ENCODE results near the gene LYPLA2.
A peak's percentile ranks its signal among the peaks of the same experiment; 100 is the strongest.

The LYPLA2 gene

DNA sequence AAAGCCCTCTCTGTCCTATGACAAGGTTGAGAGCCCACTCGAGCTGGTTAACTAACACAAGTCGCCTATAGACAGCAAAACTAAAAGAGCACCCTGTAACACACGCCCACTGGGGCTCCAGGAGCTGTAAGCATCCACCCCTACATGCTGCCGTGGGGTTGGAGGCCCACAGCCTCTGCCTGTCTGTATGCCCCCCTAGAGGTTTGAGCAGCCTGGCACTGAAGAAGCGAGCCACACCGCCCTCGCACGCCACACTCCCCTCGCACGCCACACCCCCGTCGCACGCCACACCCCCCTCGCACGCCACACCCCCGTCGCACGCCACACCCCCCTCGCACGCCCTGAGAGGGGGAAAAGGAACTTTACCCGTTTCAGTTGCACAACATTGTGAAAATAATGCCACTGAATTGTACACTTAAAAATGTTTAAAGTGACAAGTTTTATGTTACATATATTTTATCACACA is 47.5 kb downstream of the LYPLA2 start:
- H3K27ac ChIP-seq (ENCODE audit: low read depth, low read length) = peak overlapping the region; percentile 48; the same call in 1 of the 2 replicates
- no peaks in the 10 kb centered on the region for H3K27me3 ChIP-seq (ENCODE audit: low read length)
- peak overlapping the region; percentile 98 for H3K4me2 ChIP-seq (ENCODE audit: low read depth, low read length, poor library complexity, severe bottlenecking)
- no peaks in the 10 kb centered on the region for H3K9me3 ChIP-seq (ENCODE audit: insufficient read depth, low read length)
- no peaks in the 10 kb centered on the region for H3K36me3 ChIP-seq (ENCODE audit: low read length)
- TF ChIP-seq, protein P1, sequence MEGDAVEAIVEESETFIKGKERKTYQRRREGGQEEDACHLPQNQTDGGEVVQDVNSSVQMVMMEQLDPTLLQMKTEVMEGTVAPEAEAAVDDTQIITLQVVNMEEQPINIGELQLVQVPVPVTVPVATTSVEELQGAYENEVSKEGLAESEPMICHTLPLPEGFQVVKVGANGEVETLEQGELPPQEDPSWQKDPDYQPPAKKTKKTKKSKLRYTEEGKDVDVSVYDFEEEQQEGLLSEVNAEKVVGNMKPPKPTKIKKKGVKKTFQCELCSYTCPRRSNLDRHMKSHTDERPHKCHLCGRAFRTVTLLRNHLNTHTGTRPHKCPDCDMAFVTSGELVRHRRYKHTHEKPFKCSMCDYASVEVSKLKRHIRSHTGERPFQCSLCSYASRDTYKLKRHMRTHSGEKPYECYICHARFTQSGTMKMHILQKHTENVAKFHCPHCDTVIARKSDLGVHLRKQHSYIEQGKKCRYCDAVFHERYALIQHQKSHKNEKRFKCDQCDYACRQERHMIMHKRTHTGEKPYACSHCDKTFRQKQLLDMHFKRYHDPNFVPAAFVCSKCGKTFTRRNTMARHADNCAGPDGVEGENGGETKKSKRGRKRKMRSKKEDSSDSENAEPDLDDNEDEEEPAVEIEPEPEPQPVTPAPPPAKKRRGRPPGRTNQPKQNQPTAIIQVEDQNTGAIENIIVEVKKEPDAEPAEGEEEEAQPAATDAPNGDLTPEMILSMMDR (IDR thresholded peaks at IDR 0.05; ENCODE audit: insufficient read depth, low read length, poor library complexity, severe bottlenecking) = no peak
- TF ChIP-seq EZH2phosphoT487 (conservative IDR thresholded peaks at IDR 0.05; ENCODE audit: low read length) = no peak
- peak overlapping the region; percentile 90 for H2AFZ ChIP-seq (ENCODE audit: low read depth, low read length, severe bottlenecking)
- no peaks in the 10 kb centered on the region for H3K79me2 ChIP-seq (ENCODE audit: insufficient read depth, low read length)
- peak overlapping the region; percentile 42 for H3K4me3 ChIP-seq (ENCODE audit: insufficient read depth, low read length, poor library complexity, severe bottlenecking)
- no peaks in the 10 kb centered on the region for H4K20me1 ChIP-seq (ENCODE audit: low read depth, low read length)
- peaks cover 11% of the 10 kb centered on the region; the same call in 1 of the 2 replicates for H3F3A ChIP-seq (ENCODE audit: insufficient read depth)
- H3K9ac ChIP-seq (ENCODE audit: low read length) = peak overlapping the region; percentile 37
- no peaks in the 10 kb centered on the region for H3K9me2 ChIP-seq (replicated peaks; ENCODE audit: insufficient read depth, low read length)

GRCh38 chr1:23843644-23844043 is 52.7 kb downstream of the LYPLA2 start:
- no peak overlapping the region for H3K4me3 ChIP-seq (ENCODE audit: insufficient read depth, low read length, poor library complexity, severe bottlenecking)
- no peak for TF ChIP-seq EZH2phosphoT487 (conservative IDR thresholded peaks at IDR 0.05; ENCODE audit: low read length)
- TF ChIP-seq, protein P1 (IDR thresholded peaks at IDR 0.05; ENCODE audit: insufficient read depth, low read length, poor library complexity, severe bottlenecking) = no peak

More at GRCh38 chr1:23843644-23844043, 52.7 kb downstream of the LYPLA2 start:
- Histone ChIP-seq H3K9me2 (replicated peaks; ENCODE audit: insufficient read depth, low read length) (no peaks in the 10 kb centered on the region), H3K9ac (ENCODE audit: low read length) (no peak overlapping the region), H3K27ac (ENCODE audit: low read depth, low read length) (no peak overlapping the region), H4K20me1 (ENCODE audit: low read depth, low read length) (no peaks in the 10 kb centered on the region), H3K79me2 (ENCODE audit: insufficient read depth, low read length) (no peaks in the 10 kb centered on the region), H3F3A (ENCODE audit: insufficient read depth) (peaks cover 3% of the 10 kb centered on the region; the same call in 1 of the 2 replicates), H2AFZ (ENCODE audit: low read depth, low read length, severe bottlenecking) (no peak overlapping the region), H3K36me3 (ENCODE audit: low read length) (peaks cover 7% of the 10 kb centered on the region; the same call in 1 of the 2 replicates), H3K4me2 (ENCODE audit: low read depth, low read length, poor library complexity, severe bottlenecking) (no peak overlapping the region), H3K9me3 (ENCODE audit: insufficient read depth, low read length) (no peaks in the 10 kb centered on the region), H3K27me3 (ENCODE audit: low read length) (no peaks in the 10 kb centered on the region)
